H1 (cell line): ENCODE measurements around the gene DEFB113. TPM values are rescaled to one million over a fixed set of nuclear protein-coding genes. Genes with fewer than 3 reads are reported as not detected.

Experiments used
- CTCF ChIA-PET: fragments of 300-600 bp; sonication (Branson Sonifier 250); formaldehyde crosslinking; loops from one replicate; lab custom pipeline; 2021; ENCODE audit not compliant: partially characterized antibody; lab: Charles Lee
- POLR2A ChIA-PET: fragments of 300-600 bp; sonication (Branson Sonifier 250); formaldehyde crosslinking; loops from one replicate; lab custom pipeline; 2021; ENCODE audit warnings: inconsistent platforms; ENCODE audit not compliant: partially characterized antibody; lab: Charles Lee
- DNase-seq, 2 experiments: peaks; one replicate each; pipeline versions ENCODE4 v3.0.0 to v3.0.0-alpha.2; 2010 to 2022; ENCODE audit warnings: low spot score in 2 of 2, low read depth in 1 of 2, mixed read lengths in 1 of 2
- FAIRE-seq: peaks from 2 replicates; lab custom pipeline; 2011; peaks lifted over from hg19 to GRCh38; lab: Jason Lieb, UNC
- H2AFZ ChIP-seq: 2 replicates; pipeline ENCODE4 v1.8.1; 2012; ENCODE audit warnings: low read length, inconsistent platforms
- H2AK5ac ChIP-seq: 2 replicates; pipeline ENCODE4 v1.6.1; 2013; ENCODE audit warnings: low read depth, low read length
- H2BK120ac ChIP-seq: replicated peaks from 2 replicates; pipeline ENCODE3; 2013; ENCODE audit warnings: low read depth, low read length, inconsistent platforms
- H2BK12ac ChIP-seq: 2 replicates; pipeline ENCODE4 v1.6.1; 2013; ENCODE audit warnings: low read depth, low read length
- H2BK15ac ChIP-seq: 2 replicates; pipeline ENCODE4 v1.6.1; 2013; ENCODE audit warnings: low read length
- H2BK20ac ChIP-seq: 2 replicates; pipeline ENCODE4 v1.6.1; 2013; ENCODE audit warnings: low read length
- H2BK5ac ChIP-seq: 2 replicates; pipeline ENCODE4 v1.6.1; 2013; ENCODE audit warnings: low read depth, low read length
- H3K14ac ChIP-seq: 2 replicates; pipeline ENCODE4 v1.6.1; 2013; ENCODE audit warnings: inconsistent platforms; ENCODE audit not compliant: insufficient read length
- H3K18ac ChIP-seq: 2 replicates; pipeline ENCODE4 v1.6.1; 2013; ENCODE audit warnings: low read length; ENCODE audit errors: extremely low read depth
- H3K23ac ChIP-seq: 2 replicates; pipeline ENCODE4 v1.6.1; 2013; ENCODE audit warnings: inconsistent platforms; ENCODE audit not compliant: insufficient read length
- H3K23me2 ChIP-seq: 2 replicates; pipeline ENCODE4 v1.6.1; 2013; ENCODE audit warnings: low read depth, low read length
- H3K27ac ChIP-seq: 2 replicates; pipeline ENCODE4 v1.6.1; 2011; ENCODE audit warnings: low read depth, low read length, inconsistent platforms
- H3K27me3 ChIP-seq, 4 experiments: replicated peaks in 1 of 4; 1 replicate in 1 of 4; 2 replicates in 3 of 4; pipeline versions ENCODE4 v1.6.1 to v1.8.1; 2011 to 2013; ENCODE audit warnings: low read length in 3 of 4, mild to moderate bottlenecking in 3 of 4, inconsistent platforms in 2 of 4, mixed read lengths in 2 of 4, moderate library complexity in 1 of 4; ENCODE audit not compliant: control insufficient read depth in 3 of 4, insufficient read depth in 3 of 4; ENCODE audit errors: extremely low read depth in 1 of 4
- H3K36me3 ChIP-seq, 4 experiments: 2 replicates each; pipeline versions ENCODE4 v1.6.1 to v1.8.1; 2011 to 2013; ENCODE audit warnings: mild to moderate bottlenecking in 4 of 4, low read length in 3 of 4, moderate library complexity in 2 of 4, control low read depth in 1 of 4, inconsistent platforms in 1 of 4; ENCODE audit not compliant: insufficient read depth in 4 of 4, control insufficient read depth in 2 of 4
- H3K4ac ChIP-seq: replicated peaks from 2 replicates; pipeline ENCODE3; 2013; ENCODE audit warnings: low read length, low read depth, mixed read lengths, inconsistent platforms; ENCODE audit not compliant: insufficient read length
- H3K4me1 ChIP-seq, 4 experiments: replicated peaks in 1 of 4; 1 replicate in 1 of 4; 2 replicates in 3 of 4; pipeline versions ENCODE4 v1.6.1 to v1.8.1; 2011 to 2013; ENCODE audit warnings: low read length in 3 of 4, inconsistent platforms in 2 of 4, mixed read lengths in 1 of 4; ENCODE audit not compliant: insufficient read depth in 4 of 4, control insufficient read depth in 3 of 4
- H3K4me2 ChIP-seq, 2 experiments: 2 replicates each; pipeline versions ENCODE4 v1.6.1 to v1.8.1; 2011 to 2013; ENCODE audit warnings: low read depth in 2 of 2, low read length in 2 of 2, control low read depth in 1 of 2, inconsistent platforms in 1 of 2, mild to moderate bottlenecking in 1 of 2; ENCODE audit not compliant: insufficient read depth in 1 of 2
- H3K4me3 ChIP-seq, 4 experiments: fragments of 200-600, 300-600 bp in 1 of 4; sonication (generic), shearing (Covaris generic), sonication (Bioruptor Twin) in 1 of 4; 2 replicates each; pipeline versions ENCODE4 v1.5.1 to v1.8.1; 2011 to 2016; ENCODE audit warnings: low read length in 4 of 4, low read depth in 3 of 4, control low read depth in 2 of 4, inconsistent platforms in 2 of 4, mild to moderate bottlenecking in 2 of 4, mixed read lengths in 1 of 4, moderate library complexity in 1 of 4; ENCODE audit not compliant: insufficient read depth in 2 of 4; ENCODE audit errors: extremely low read depth in 1 of 4
- H3K56ac ChIP-seq: replicated peaks from 2 replicates; pipeline ENCODE3; 2013; ENCODE audit warnings: low read depth, mild to moderate bottlenecking, mixed read lengths, low read length, inconsistent platforms; ENCODE audit not compliant: insufficient read length
- H3K79me1 ChIP-seq: 2 replicates; pipeline ENCODE4 v1.6.1; 2013; ENCODE audit warnings: low read depth, low read length, control low read depth
- H3K79me2 ChIP-seq, 2 experiments: 2 replicates each; pipeline versions ENCODE4 v1.6.1 to v1.8.1; 2012 to 2013; ENCODE audit warnings: low read length in 2 of 2, mild to moderate bottlenecking in 2 of 2, inconsistent platforms in 1 of 2; ENCODE audit not compliant: insufficient read depth in 2 of 2, control insufficient read depth in 1 of 2
- H3K9ac ChIP-seq, 4 experiments: replicated peaks in 1 of 4; 1 replicate in 1 of 4; 2 replicates in 3 of 4; pipeline versions ENCODE4 v1.6.1 to v1.8.1; 2011 to 2013; ENCODE audit warnings: low read depth in 3 of 4, low read length in 3 of 4, control low read depth in 2 of 4, mild to moderate bottlenecking in 2 of 4, moderate library complexity in 2 of 4, inconsistent platforms in 1 of 4; ENCODE audit errors: extremely low read depth in 1 of 4
- H3K9me3 ChIP-seq, 2 experiments: 2 replicates each; pipeline versions ENCODE4 v1.6.1 to v1.8.1; 2012 to 2013; ENCODE audit warnings: mild to moderate bottlenecking in 2 of 2, moderate library complexity in 2 of 2, control low read depth in 1 of 2, inconsistent platforms in 1 of 2, low read depth in 1 of 2, low read length in 1 of 2, mixed read lengths in 1 of 2; ENCODE audit not compliant: insufficient read depth in 2 of 2
- H4K20me1 ChIP-seq, 2 experiments: replicated peaks in 1 of 2; 2 replicates each; pipeline versions ENCODE3 to v1.8.1; 2011 to 2013; ENCODE audit warnings: inconsistent platforms in 2 of 2, low read length in 2 of 2, mild to moderate bottlenecking in 1 of 2; ENCODE audit not compliant: insufficient read depth in 2 of 2, control insufficient read depth in 1 of 2
- H4K5ac ChIP-seq: 2 replicates; pipeline ENCODE4 v1.6.1; 2013; ENCODE audit warnings: low read length, low read depth, mixed read lengths, inconsistent platforms; ENCODE audit not compliant: insufficient read length
- H4K8ac ChIP-seq: 2 replicates; pipeline ENCODE4 v1.8.0; 2013; ENCODE audit warnings: mild to moderate bottlenecking, moderate library complexity, low read length, inconsistent platforms; ENCODE audit not compliant: insufficient read depth; ENCODE audit errors: extremely low read depth
- H4K91ac ChIP-seq: replicated peaks from 2 replicates; pipeline ENCODE3; 2013; ENCODE audit warnings: low read length, mixed read lengths, inconsistent platforms; ENCODE audit not compliant: insufficient read length
- CBX8 ChIP-seq: fragments of 300-800, 300-1000 bp; sonication (generic); IDR thresholded peaks from 2 replicates; pipeline ENCODE4 v1.7.1; 2016; ENCODE audit warnings: low read depth, low read length, borderline replicate concordance
- NANOG ChIP-seq: IDR thresholded peaks from 2 replicates; pipeline ENCODE4 v1.6.1; 2011; ENCODE audit warnings: low read length, low read depth, mild to moderate bottlenecking, inconsistent platforms; ENCODE audit not compliant: insufficient read depth, poor library complexity, severe bottlenecking
- TAF7 ChIP-seq: optimal IDR thresholded peaks from 2 replicates; pipeline ENCODE3; 2011; ENCODE audit warnings: low read depth, mild to moderate bottlenecking, inconsistent platforms, low read length, moderate library complexity, borderline replicate concordance
- WGBS, 2 experiments: shearing (Covaris generic) in 1 of 2; methylation state at CpG; one replicate each; pipeline versions ENCODE4 v1.1.6 to v1.1.7; 2013 to 2015; ENCODE audit warnings: low lambda C conversion rate in 2 of 2, mixed read lengths in 2 of 2, inconsistent platforms in 1 of 2, low coverage in 1 of 2, missing lambda C conversion rate in 1 of 2; ENCODE audit not compliant: insufficient replicate concordance in 2 of 2, insufficient coverage in 1 of 2, insufficient read length in 1 of 2; ENCODE audit errors: extremely low coverage in 1 of 2, missing lambda C conversion rate in 1 of 2; 5-methylcytosine and 5-hydroxymethylcytosine counted together
- polyA plus RNA-seq, 7 experiments: library from polyadenylated mRNA; depleted of rRNA in 3 of 7; stranded (reverse) in 5 of 7; unstranded in 2 of 7; fragments of >200 nt in 5 of 7; fragments of 200-250 nt in 2 of 7; gene quantifications; 1 replicate in 5 of 7; 2 replicates in 1 of 7; 4 replicates in 1 of 7; pipeline versions ENCODE4 v1.2.1 to v1.2.3, GENCODE V29; 2011 to 2013; ENCODE audit warnings: missing spikeins in 2 of 7, mixed read lengths in 2 of 7
- total RNA-seq: library from RNA; stranded (reverse); fragmentation: NEBNext Ultra II Directional; extraction: Animal tissue kit (Norgen Biotek cat#: 25700); gene quantifications from 2 replicates; pipeline ENCODE4 v1.2.1, GENCODE V29; 2021

The DEFB113 gene
- total and polyA plus RNA-seq, 2 of the 8 experiments (the other 6 are each of a cell fraction or from before 2014, with no cell fraction given) = not detected

- H4K5ac ChIP-seq = no peak overlapping the region
- no peak overlapping the region; a peak in 1 of 4 replicates for H3K4me2 ChIP-seq
- 82% methylated on average over 4 of the region's 4 CpGs; no CpG with 5 or more reads in 1 of the 2 experiments for WGBS, 2 experiments
- no peak overlapping the region for H3K56ac ChIP-seq
- no peaks in the 10 kb centered on the region for H3K79me1 ChIP-seq
- H3K4ac ChIP-seq = no peak overlapping the region
- FAIRE-seq (no peak), DNase-seq (no peak)
- no peak overlapping the region for H2BK5ac ChIP-seq
- H4K20me1 ChIP-seq = no peaks in the 10 kb centered on the region
- no peak overlapping the region for H3K23ac ChIP-seq
- H3K79me2 ChIP-seq = no peaks in the 10 kb centered on the region
- no peak overlapping the region for H3K14ac ChIP-seq
- H2AK5ac ChIP-seq = no peak overlapping the region
- H3K4me3 ChIP-seq = no peak overlapping the region
- H3K27ac ChIP-seq = no peak overlapping the region
- no peaks in the 10 kb centered on the region for H3K4me1 ChIP-seq
- H3K23me2 ChIP-seq = no peaks in the 10 kb centered on the region
- H2BK12ac ChIP-seq = no peak overlapping the region
- no peak overlapping the region for H4K91ac ChIP-seq
- TF ChIP-seq CBX8 (no peak), NANOG (no peak), TAF7 (no peak)
- no peaks in the 10 kb centered on the region for H3K27me3 ChIP-seq
- no peaks in the 10 kb centered on the region for H3K36me3 ChIP-seq
- no peak overlapping the region for H4K8ac ChIP-seq
- ChIA-PET CTCF (no interaction called here), POLR2A (no interaction called here)
- no peak overlapping the region for H3K9ac ChIP-seq
- no peaks in the 10 kb centered on the region for H3K9me3 ChIP-seq
- no peak overlapping the region for H2BK120ac ChIP-seq
- H3K18ac ChIP-seq = no peak overlapping the region
- H2AFZ ChIP-seq = no peak overlapping the region
- H2BK15ac ChIP-seq = no peak overlapping the region
- no peak overlapping the region for H2BK20ac ChIP-seq
Observed at GRCh38 chr6:49949062-49949461, 20.4 kb downstream of the DEFB113 start.
